Lower leg skin (tissue), 3 donors: ENCODE measurements around the gene ZSWIM4.

Source experiments
- CTCF ChIP-seq, 3 donors: fragments of 450-650 bp; IDR thresholded peaks; one replicate each; pipeline ENCODE4 v1.5.1; 2016; ENCODE audit warnings: antibody characterized with exemption in 3 of 3, mild to moderate bottlenecking in 3 of 3, moderate library complexity in 2 of 3
- POLR2A ChIP-seq, 2 donors: fragments of 450-650 bp; IDR thresholded peaks; one replicate each; pipeline ENCODE4 v1.6.1; 2016 to 2017; ENCODE audit warnings: antibody characterized with exemption in 2 of 2, mild to moderate bottlenecking in 1 of 2, moderate library complexity in 1 of 2

GRCh38 chr19:13813147-13813546 lies 17.9 kb downstream of the ZSWIM4 start:
- TF ChIP-seq POLR2A (IDR thresholded peaks at IDR 0.05) (no peak), CTCF (IDR thresholded peaks at IDR 0.05) (no peak)
